Hepatocyte (in vitro differentiated cells): ENCODE measurements around the gene FGR. TPM values are rescaled to one million over a fixed set of nuclear protein-coding genes. Genes with fewer than 3 reads are reported as not detected.

Source experiments
- DNase-seq: peaks from one replicate; pipeline ENCODE4 v3.0.0-alpha.2; 2016; ENCODE audit warnings: low spot score
- H2AFZ ChIP-seq: fragments of 200-600 bp; sonication (generic); 2 replicates; pipeline ENCODE4 v1.6.0; 2016; ENCODE audit warnings: antibody characterized with exemption, mild to moderate bottlenecking
- H3K27ac ChIP-seq: fragments of 200-600 bp; sonication (generic); 2 replicates; pipeline ENCODE4 v1.5.1; 2016; ENCODE audit warnings: mild to moderate bottlenecking
- H3K27me3 ChIP-seq: fragments of 200-600 bp; sonication (generic); 2 replicates; pipeline ENCODE4 v1.6.1; 2016
- H3K36me3 ChIP-seq: fragments of 200-600 bp; sonication (generic); replicated peaks from 2 replicates; pipeline ENCODE4 v1.5.1; 2016; ENCODE audit warnings: low read depth; ENCODE audit not compliant: insufficient read depth
- H3K4me1 ChIP-seq: fragments of 200-600 bp; sonication (generic); 2 replicates; pipeline ENCODE4 v1.5.1; 2016; ENCODE audit warnings: mild to moderate bottlenecking, moderate library complexity; ENCODE audit not compliant: insufficient read depth
- H3K4me2 ChIP-seq: fragments of 200-600 bp; sonication (generic); 2 replicates; pipeline ENCODE4 v1.6.0; 2016
- H3K4me3 ChIP-seq: fragments of 200-600 bp; sonication (generic); 2 replicates; pipeline ENCODE4 v1.5.1; 2016; ENCODE audit warnings: mild to moderate bottlenecking
- H3K79me2 ChIP-seq: fragments of 200-600 bp; sonication (generic); 2 replicates; pipeline ENCODE4 v1.6.0; 2017; ENCODE audit warnings: mild to moderate bottlenecking
- H3K9me2 ChIP-seq: fragments of 200-600 bp; sonication (generic); replicated peaks from 2 replicates; pipeline ENCODE4 v1.6.0; 2017; ENCODE audit warnings: mild to moderate bottlenecking; ENCODE audit not compliant: insufficient read depth
- H3K9me3 ChIP-seq: fragments of 200-600 bp; sonication (generic); 2 replicates; pipeline ENCODE4 v1.5.1; 2016; ENCODE audit warnings: low read depth, mild to moderate bottlenecking
- H4K20me1 ChIP-seq: fragments of 200-600 bp; sonication (generic); 2 replicates; pipeline ENCODE4 v1.6.0; 2016; ENCODE audit warnings: mild to moderate bottlenecking; ENCODE audit not compliant: insufficient read depth, poor library complexity, severe bottlenecking
- EZH2 ChIP-seq: fragments of 200-600 bp; sonication (generic); IDR thresholded peaks from 2 replicates; pipeline ENCODE4 v1.6.1; 2016; ENCODE audit warnings: antibody characterized with exemption, mild to moderate bottlenecking, borderline replicate concordance
- EZH2phosphoT487 ChIP-seq: fragments of 200-600 bp; sonication (generic); IDR thresholded peaks from one replicate; pipeline ENCODE4 v1.6.1; 2018; ENCODE audit warnings: antibody characterized with exemption, mild to moderate bottlenecking, low read depth, moderate library complexity; ENCODE audit not compliant: unreplicated experiment, severe bottlenecking
- WGBS: methylation state at CpG from one replicate; pipeline ENCODE4 v1.1.6; 2016; ENCODE audit warnings: low lambda C conversion rate; ENCODE audit errors: missing lambda C conversion rate; 5-methylcytosine and 5-hydroxymethylcytosine counted together
- polyA plus RNA-seq: library from polyadenylated mRNA; unstranded; fragments of >200 nt; fragmentation: Nextera tagmentation; extraction: Ambion mirVana; gene quantifications from 2 replicates; pipeline ENCODE4 v1.2.1, GENCODE V29; 2016
- total RNA-seq: library from RNA; depleted of rRNA; stranded (reverse); fragments of >200 nt; gene quantifications from 2 replicates; pipeline ENCODE4 v1.2.3, GENCODE V29; 2014
- TF ChIP-seq, protein P1 (sequence below): fragments of 200-600 bp; sonication (generic); IDR thresholded peaks from 2 replicates; pipeline ENCODE4 v1.5.1; 2016; ENCODE audit warnings: antibody characterized with exemption, mild to moderate bottlenecking; ENCODE audit not compliant: poor library complexity

Gene FGR
- total and polyA plus RNA-seq, 2 experiments from 2014 or later, result 0.28 to 0.73 TPM

DNA sequence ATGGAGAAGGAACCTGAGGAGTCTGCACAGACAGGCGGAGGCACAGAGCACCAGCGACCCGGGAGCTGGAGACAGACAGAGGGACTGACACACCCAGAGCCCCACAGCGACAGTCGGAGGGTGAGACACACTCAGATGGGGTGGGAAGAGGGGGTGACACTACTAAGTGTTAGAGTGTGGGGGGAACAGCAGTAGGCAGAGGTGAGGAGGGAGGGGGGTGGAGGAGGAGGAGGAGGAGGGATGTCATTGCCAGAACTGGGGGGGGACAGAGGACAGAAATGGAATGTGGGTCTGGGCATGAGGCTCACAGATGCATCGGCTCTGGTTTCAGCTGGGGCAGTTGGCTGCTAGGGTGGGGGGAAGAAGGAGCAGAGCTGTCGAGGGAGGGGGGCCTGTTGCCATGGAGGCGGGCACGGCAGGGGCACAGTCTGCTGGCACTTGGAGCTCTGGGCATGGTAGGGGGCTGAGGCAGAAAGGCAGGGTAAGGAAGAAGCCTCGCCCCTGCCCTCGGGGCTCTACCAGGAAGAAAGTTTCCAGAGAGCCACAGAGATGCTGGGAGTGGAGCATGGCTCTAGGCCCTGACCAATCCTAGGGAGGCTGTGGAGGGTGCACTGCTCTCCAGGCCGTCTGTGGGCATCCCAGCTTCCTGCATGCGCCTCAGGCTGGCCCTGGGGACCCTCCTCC lies 68.4 kb downstream of the FGR start:
- H3K27ac ChIP-seq, result peak overlapping the region; percentile 94
- no peak overlapping the region for H3K4me3 ChIP-seq
- peak overlapping the region; percentile 67 for H3K4me2 ChIP-seq
- DNase-seq, result peak; percentile 32
- no peaks in the 10 kb centered on the region for H3K36me3 ChIP-seq
- no peak overlapping the region for H2AFZ ChIP-seq
- no peaks in the 10 kb centered on the region for H3K9me3 ChIP-seq
- peaks cover 94% of the 10 kb centered on the region for H3K4me1 ChIP-seq
- H4K20me1 ChIP-seq, result peaks cover 50% of the 10 kb centered on the region
- no peaks in the 10 kb centered on the region for H3K27me3 ChIP-seq
- TF ChIP-seq EZH2phosphoT487, result no peak
- TF ChIP-seq, protein P1, sequence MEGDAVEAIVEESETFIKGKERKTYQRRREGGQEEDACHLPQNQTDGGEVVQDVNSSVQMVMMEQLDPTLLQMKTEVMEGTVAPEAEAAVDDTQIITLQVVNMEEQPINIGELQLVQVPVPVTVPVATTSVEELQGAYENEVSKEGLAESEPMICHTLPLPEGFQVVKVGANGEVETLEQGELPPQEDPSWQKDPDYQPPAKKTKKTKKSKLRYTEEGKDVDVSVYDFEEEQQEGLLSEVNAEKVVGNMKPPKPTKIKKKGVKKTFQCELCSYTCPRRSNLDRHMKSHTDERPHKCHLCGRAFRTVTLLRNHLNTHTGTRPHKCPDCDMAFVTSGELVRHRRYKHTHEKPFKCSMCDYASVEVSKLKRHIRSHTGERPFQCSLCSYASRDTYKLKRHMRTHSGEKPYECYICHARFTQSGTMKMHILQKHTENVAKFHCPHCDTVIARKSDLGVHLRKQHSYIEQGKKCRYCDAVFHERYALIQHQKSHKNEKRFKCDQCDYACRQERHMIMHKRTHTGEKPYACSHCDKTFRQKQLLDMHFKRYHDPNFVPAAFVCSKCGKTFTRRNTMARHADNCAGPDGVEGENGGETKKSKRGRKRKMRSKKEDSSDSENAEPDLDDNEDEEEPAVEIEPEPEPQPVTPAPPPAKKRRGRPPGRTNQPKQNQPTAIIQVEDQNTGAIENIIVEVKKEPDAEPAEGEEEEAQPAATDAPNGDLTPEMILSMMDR, result no peak
- 64% methylated on average over 8 of the region's 13 CpGs for WGBS
- peaks cover 86% of the 10 kb centered on the region for H3K79me2 ChIP-seq
- H3K9me2 ChIP-seq, result no peaks in the 10 kb centered on the region

DNA sequence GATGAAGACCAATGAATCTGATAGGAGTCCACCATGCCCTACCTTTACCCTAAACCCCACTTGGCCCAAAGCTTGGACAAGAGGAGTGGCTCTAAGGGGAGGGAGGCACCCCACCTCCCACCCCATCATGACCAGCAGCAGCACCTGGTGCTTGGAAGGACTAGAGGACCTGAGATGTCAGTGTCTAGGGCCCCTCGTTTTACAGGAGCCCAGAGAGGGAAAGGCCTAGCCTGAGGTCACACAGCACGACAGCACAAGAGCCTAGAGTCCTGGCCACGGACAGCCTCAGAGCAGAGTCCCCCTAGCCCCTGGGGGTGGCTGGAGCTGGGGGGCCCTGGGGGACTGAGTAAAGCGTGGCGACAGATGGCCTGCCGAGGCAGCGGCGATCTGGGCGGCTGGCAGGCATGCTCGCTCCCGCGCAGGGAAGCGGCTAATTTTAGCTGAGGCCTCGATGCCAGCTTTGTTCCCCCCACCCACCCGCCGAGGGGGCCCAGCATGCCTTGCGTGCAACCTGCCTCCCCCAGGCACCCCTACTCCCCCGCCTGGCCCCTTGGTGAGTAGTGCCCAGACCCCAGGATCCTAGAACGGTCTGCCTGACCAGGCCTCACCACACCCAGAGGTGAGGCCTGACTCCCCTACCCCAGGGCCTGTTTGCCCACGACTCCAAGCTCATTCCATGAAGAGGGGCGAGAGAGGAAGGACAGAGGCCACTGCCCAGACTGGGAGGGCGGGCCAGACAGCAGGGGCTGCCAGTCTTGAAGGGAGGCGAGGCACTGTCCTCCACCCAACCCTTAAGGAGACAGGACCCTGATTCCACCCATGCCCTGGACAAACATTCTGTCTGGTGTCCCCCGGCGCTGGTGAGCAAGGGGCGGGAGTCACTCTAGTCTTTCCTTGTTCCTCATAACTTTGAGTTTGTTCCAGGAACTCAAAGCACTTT lies 70.0 kb downstream of the FGR start:
- no peaks in the 10 kb centered on the region for H3K27me3 ChIP-seq
- peaks cover 85% of the 10 kb centered on the region for H3K79me2 ChIP-seq
- no peak overlapping the region for H2AFZ ChIP-seq
- 82% methylated on average over 11 of the region's 26 CpGs for WGBS
- TF ChIP-seq EZH2phosphoT487 (no peak), EZH2 (no peak)
- TF ChIP-seq, protein P1, result no peak
- H3K9me3 ChIP-seq, result no peaks in the 10 kb centered on the region
- peaks cover 40% of the 10 kb centered on the region for H4K20me1 ChIP-seq
- peaks cover 94% of the 10 kb centered on the region for H3K4me1 ChIP-seq
- H3K36me3 ChIP-seq, result no peaks in the 10 kb centered on the region
- H3K9me2 ChIP-seq, result no peaks in the 10 kb centered on the region
- DNase-seq, result peak; percentile 11
- H3K4me2 ChIP-seq, result peak overlapping the region; percentile 57
- peak overlapping the region; percentile 94 for H3K27ac ChIP-seq
- no peak overlapping the region for H3K4me3 ChIP-seq

DNA sequence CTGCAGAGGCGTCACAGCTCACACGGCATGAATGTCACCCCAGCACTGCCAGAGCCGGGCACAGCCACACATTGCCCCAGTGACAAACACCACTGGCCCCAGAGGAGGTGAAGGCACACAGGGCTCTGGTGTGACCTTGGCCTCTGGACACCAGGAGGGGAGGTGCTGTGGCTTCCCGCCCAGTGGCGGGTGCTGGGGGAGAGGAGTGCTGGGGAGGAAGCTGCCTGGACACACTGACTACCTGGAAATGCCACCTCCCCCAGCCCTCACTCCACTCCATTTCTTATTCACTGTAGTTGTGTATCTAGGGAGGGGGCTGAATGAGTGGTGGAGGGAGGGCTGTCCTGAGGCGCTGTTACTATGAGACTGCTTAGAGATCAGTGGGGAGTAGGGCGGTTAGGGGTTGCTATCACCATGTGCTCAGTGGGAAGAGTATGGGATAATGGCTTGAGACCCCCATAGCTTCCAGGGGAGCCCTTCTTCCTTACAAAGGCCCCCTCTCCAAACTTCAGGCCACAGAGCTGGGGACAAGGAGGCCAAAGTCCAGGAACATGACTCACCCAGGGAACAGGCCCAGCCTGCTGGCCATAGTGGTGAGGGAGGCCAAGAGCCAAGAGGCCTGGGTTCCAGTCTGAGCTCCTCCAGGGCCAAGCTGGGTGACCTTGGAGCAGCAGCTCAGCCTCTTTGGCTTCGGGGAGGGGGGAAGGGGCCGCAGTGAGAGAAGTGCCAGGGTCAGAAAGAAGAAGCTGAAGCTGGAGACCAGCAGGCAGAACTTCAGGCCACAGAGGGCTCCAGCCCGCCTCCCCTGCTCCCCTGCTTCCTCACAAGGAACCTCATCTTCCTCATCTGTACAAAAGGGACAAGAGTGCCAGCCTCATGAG lies 71.2 kb downstream of the FGR start:
- H3K27ac ChIP-seq, result peak overlapping the region; percentile 94
- H3K4me3 ChIP-seq, result no peak overlapping the region
- no peaks in the 10 kb centered on the region for H3K27me3 ChIP-seq
- H3K9me3 ChIP-seq, result no peaks in the 10 kb centered on the region
- H3K36me3 ChIP-seq, result no peaks in the 10 kb centered on the region
- DNase-seq, result peak; percentile 79
- no peak overlapping the region for H2AFZ ChIP-seq
- H4K20me1 ChIP-seq, result peaks cover 31% of the 10 kb centered on the region
- 70% methylated on average over 10 of the region's 10 CpGs for WGBS
- H3K79me2 ChIP-seq, result peaks cover 90% of the 10 kb centered on the region
- peaks cover 94% of the 10 kb centered on the region for H3K4me1 ChIP-seq
- H3K9me2 ChIP-seq, result no peaks in the 10 kb centered on the region
- TF ChIP-seq EZH2phosphoT487 (no peak), EZH2 (no peak)
- TF ChIP-seq, protein P1, result no peak
- H3K4me2 ChIP-seq, result peak overlapping the region; percentile 57
